Mesendoderm (in vitro differentiated cells): Measurements from ENCODE around the gene CLSTN1.
A peak's percentile ranks its signal among the peaks of the same experiment; 100 is the strongest.

Experiments
- DNase-seq: peaks from one replicate; pipeline ENCODE4 v3.0.0; 2013
- H2AK5ac ChIP-seq: 2 replicates; pipeline ENCODE4 v1.6.1; 2013; ENCODE audit warnings: low read length, inconsistent platforms
- H2BK120ac ChIP-seq: 2 replicates; pipeline ENCODE4 v1.6.1; 2013; ENCODE audit warnings: low read depth, mild to moderate bottlenecking, low read length, moderate library complexity, mixed read lengths
- H2BK15ac ChIP-seq: replicated peaks from 2 replicates; pipeline ENCODE4 v1.6.1; 2013; ENCODE audit warnings: low read depth, mild to moderate bottlenecking, moderate library complexity
- H2BK5ac ChIP-seq: 2 replicates; pipeline ENCODE4 v1.6.1; 2013; ENCODE audit warnings: low read length, inconsistent platforms
- H3K18ac ChIP-seq: 2 replicates; pipeline ENCODE4 v1.6.1; 2013; ENCODE audit warnings: mild to moderate bottlenecking, low read length, mixed read lengths
- H3K23ac ChIP-seq: one replicate; pipeline ENCODE4 v1.6.1; 2013; ENCODE audit warnings: low read length
- H3K27ac ChIP-seq: 2 replicates; pipeline ENCODE4 v1.5.1; 2013; ENCODE audit warnings: low read depth, mild to moderate bottlenecking, inconsistent platforms, low read length, moderate library complexity
- H3K27me3 ChIP-seq: 2 replicates; pipeline ENCODE4 v1.6.1; 2013; ENCODE audit warnings: low read length, control low read depth, mild to moderate bottlenecking, inconsistent platforms; ENCODE audit not compliant: insufficient read depth, poor library complexity
- H3K36me3 ChIP-seq: 2 replicates; pipeline ENCODE4 v1.6.1; 2013; ENCODE audit warnings: low read length, inconsistent platforms; ENCODE audit not compliant: control insufficient read depth, insufficient read depth
- H3K4ac ChIP-seq: one replicate; pipeline ENCODE4 v1.6.1; 2013; ENCODE audit warnings: low read depth, mild to moderate bottlenecking, low read length, moderate library complexity
- H3K4me1 ChIP-seq: 2 replicates; pipeline ENCODE4 v1.6.1; 2013; ENCODE audit warnings: low read depth, low read length, inconsistent platforms; ENCODE audit not compliant: control insufficient read depth
- H3K4me2 ChIP-seq: 2 replicates; pipeline ENCODE4 v1.6.1; 2013; ENCODE audit warnings: low read length
- H3K4me3 ChIP-seq: 2 replicates; pipeline ENCODE4 v1.5.1; 2013; ENCODE audit warnings: mild to moderate bottlenecking, low read length
- H3K56ac ChIP-seq: one replicate; pipeline ENCODE4 v1.6.1; 2013; ENCODE audit warnings: low read length
- H3K79me1 ChIP-seq: 2 replicates; pipeline ENCODE4 v1.6.1; 2013; ENCODE audit warnings: low read length, inconsistent platforms
- H3K79me2 ChIP-seq: 2 replicates; pipeline ENCODE4 v1.6.1; 2013; ENCODE audit warnings: mild to moderate bottlenecking, low read length; ENCODE audit not compliant: control insufficient read depth, insufficient read depth
- H3K9ac ChIP-seq: 2 replicates; pipeline ENCODE4 v1.6.1; 2013; ENCODE audit warnings: low read length, inconsistent platforms
- H4K5ac ChIP-seq: one replicate; pipeline ENCODE4 v1.6.1; 2013; ENCODE audit warnings: low read length
- H4K8ac ChIP-seq: one replicate; pipeline ENCODE4 v1.6.1; 2013; ENCODE audit warnings: low read depth, mild to moderate bottlenecking, control low read depth, low read length, moderate library complexity
- WGBS: extraction: QIAGEN DNeasy Blood & Tissue Kit; methylation state at CpG from one replicate; pipeline ENCODE4 v1.1.7; 2013; ENCODE audit warnings: low lambda C conversion rate, missing lambda C conversion rate; ENCODE audit not compliant: insufficient coverage; ENCODE audit errors: extremely low coverage; 5-methylcytosine and 5-hydroxymethylcytosine counted together

CLSTN1 gene

GRCh38 chr1:9728451-9729295, 95.1 kb downstream of the CLSTN1 start:
- Histone ChIP-seq H3K4me1 (no peaks in the 10 kb centered on the region), H2AK5ac (no peak overlapping the region), H3K79me2 (no peaks in the 10 kb centered on the region), H3K9ac (no peak overlapping the region), H3K4me2 (no peak overlapping the region), H3K56ac (no peak overlapping the region), H3K4ac (no peak overlapping the region), H2BK5ac (no peak overlapping the region), H3K4me3 (no peak overlapping the region), H4K8ac (no peak overlapping the region), H4K5ac (no peak overlapping the region), H2BK15ac (no peak overlapping the region), H3K27ac (no peak overlapping the region), H3K36me3 (peaks cover 22% of the 10 kb centered on the region), H3K18ac (no peak overlapping the region), H3K23ac (no peak overlapping the region), H3K27me3 (no peaks in the 10 kb centered on the region), H3K79me1 (no peaks in the 10 kb centered on the region), H2BK120ac (no peak overlapping the region)
- no peak for DNase-seq
- no CpG with 5 or more reads among the region's 33 CpGs for WGBS

- no peak overlapping the region for H2BK120ac ChIP-seq
- no peak overlapping the region for H3K18ac ChIP-seq
- H3K27me3 ChIP-seq, result no peaks in the 10 kb centered on the region
- WGBS, result no CpG with 5 or more reads among the region's 25 CpGs
- peaks cover 9% of the 10 kb centered on the region for H3K36me3 ChIP-seq
- H3K79me2 ChIP-seq, result no peaks in the 10 kb centered on the region
- H3K9ac ChIP-seq, result no peak overlapping the region
- H3K4ac ChIP-seq, result no peak overlapping the region
- no peak overlapping the region for H3K56ac ChIP-seq
- H2BK5ac ChIP-seq, result no peak overlapping the region
- DNase-seq, result no peak
- H3K27ac ChIP-seq, result no peak overlapping the region
- H3K79me1 ChIP-seq, result no peaks in the 10 kb centered on the region
- no peak overlapping the region for H2BK15ac ChIP-seq
- no peak overlapping the region for H2AK5ac ChIP-seq
- no peak overlapping the region for H3K4me3 ChIP-seq
- no peak overlapping the region for H4K8ac ChIP-seq
- no peak overlapping the region for H4K5ac ChIP-seq
- no peaks in the 10 kb centered on the region for H3K4me1 ChIP-seq
- no peak overlapping the region for H3K23ac ChIP-seq
- no peak overlapping the region for H3K4me2 ChIP-seq
These were observed 96.7 kb downstream of the CLSTN1 start for GRCh38 chr1:9726905-9727595.

- Histone ChIP-seq H3K4me3 (no peak overlapping the region), H3K27ac (no peak overlapping the region), H4K5ac (no peak overlapping the region), H3K9ac (no peak overlapping the region), H3K56ac (no peak overlapping the region), H3K79me2 (no peaks in the 10 kb centered on the region), H3K4me1 (no peaks in the 10 kb centered on the region), H2AK5ac (no peak overlapping the region), H3K4ac (no peak overlapping the region), H2BK5ac (no peak overlapping the region), H2BK120ac (no peak overlapping the region), H3K27me3 (no peaks in the 10 kb centered on the region), H3K36me3 (peaks cover 6% of the 10 kb centered on the region), H2BK15ac (no peak overlapping the region), H4K8ac (no peak overlapping the region), H3K18ac (no peak overlapping the region), H3K79me1 (no peaks in the 10 kb centered on the region), H3K23ac (no peak overlapping the region), H3K4me2 (no peak overlapping the region)
- no peak for DNase-seq
- WGBS, result no CpG with 5 or more reads among the region's 6 CpGs
These were observed 97.4 kb downstream of the CLSTN1 start for GRCh38 chr1:9726406-9726805.

- Histone ChIP-seq H2AK5ac (no peak overlapping the region), H3K23ac (no peak overlapping the region), H3K4ac (no peak overlapping the region), H3K36me3 (no peaks in the 10 kb centered on the region), H3K79me1 (no peaks in the 10 kb centered on the region), H2BK5ac (no peak overlapping the region), H4K5ac (no peak overlapping the region), H3K79me2 (no peaks in the 10 kb centered on the region), H4K8ac (no peak overlapping the region), H3K4me3 (no peak overlapping the region), H3K18ac (no peak overlapping the region), H3K27ac (no peak overlapping the region), H3K4me1 (no peaks in the 10 kb centered on the region), H3K56ac (peak overlapping the region; percentile 49), H3K4me2 (no peak overlapping the region), H3K9ac (no peak overlapping the region), H3K27me3 (no peaks in the 10 kb centered on the region), H2BK15ac (no peak overlapping the region), H2BK120ac (no peak overlapping the region)
- no CpG with 5 or more reads among the region's 24 CpGs for WGBS
- DNase-seq, result peak; percentile 82
These were observed 98.9 kb downstream of the CLSTN1 start for GRCh38 chr1:9724706-9725476.

GRCh38 chr1:9723926-9724325, 99.8 kb downstream of the CLSTN1 start:
- Histone ChIP-seq H3K4me2 (no peak overlapping the region), H3K56ac (no peak overlapping the region), H3K23ac (no peak overlapping the region), H2AK5ac (no peak overlapping the region), H3K4ac (no peak overlapping the region), H3K9ac (no peak overlapping the region), H3K4me3 (no peak overlapping the region), H4K8ac (no peak overlapping the region), H3K36me3 (no peaks in the 10 kb centered on the region), H4K5ac (no peak overlapping the region), H3K18ac (no peak overlapping the region), H3K27me3 (no peaks in the 10 kb centered on the region), H2BK120ac (no peak overlapping the region), H3K79me2 (no peaks in the 10 kb centered on the region), H3K27ac (no peak overlapping the region), H3K79me1 (no peaks in the 10 kb centered on the region), H2BK5ac (no peak overlapping the region), H3K4me1 (no peaks in the 10 kb centered on the region), H2BK15ac (no peak overlapping the region)
- WGBS, result no CpG with 5 or more reads among the region's 6 CpGs
- DNase-seq, result no peak
